Suprapubic skin (tissue), 4 donors: Measurements from ENCODE around the gene DYRK1B. TPM values are rescaled to one million over a fixed set of nuclear protein-coding genes. Genes with fewer than 3 reads are reported as not detected.
"Not testable (repeated sequence)": the region's sequence is repeated elsewhere in the genome, so short reads cannot be mapped to it uniquely, and the experiment has no call there.

Source experiments
- DNase-seq, 2 donors: peaks; one replicate each; pipeline ENCODE4 v3.0.0-alpha.2; 2019; ENCODE audit warnings: low spot score in 2 of 2
- H3K27ac ChIP-seq: fragments of 200-600 bp; sonication (generic); one replicate; pipeline ENCODE4 v1.5.1; 2019
- H3K27me3 ChIP-seq: fragments of 200-600 bp; sonication (generic); one replicate; pipeline ENCODE4 v1.5.1; 2019
- H3K36me3 ChIP-seq: fragments of 200-600 bp; sonication (generic); one replicate; pipeline ENCODE4 v1.5.1; 2019
- H3K4me1 ChIP-seq: fragments of 200-600 bp; sonication (generic); one replicate; pipeline ENCODE4 v1.5.1; 2019
- H3K4me3 ChIP-seq: fragments of 200-600 bp; sonication (generic); one replicate; pipeline ENCODE4 v1.5.1; 2019; ENCODE audit warnings: mild to moderate bottlenecking
- H3K9me3 ChIP-seq: fragments of 200-600 bp; sonication (generic); one replicate; pipeline ENCODE4 v1.5.1; 2019
- CTCF ChIP-seq, 2 donors: fragments of 200-600 bp in 1 of 2; fragments of 450-650 bp in 1 of 2; sonication (generic) in 1 of 2; IDR thresholded peaks; one replicate each; pipeline ENCODE4 v1.5.1; 2016 to 2019; ENCODE audit warnings: antibody characterized with exemption in 2 of 2, mild to moderate bottlenecking in 1 of 2, moderate library complexity in 1 of 2
- EP300 ChIP-seq: sonication (generic); formaldehyde crosslinking; IDR thresholded peaks from one replicate; pipeline ENCODE4 v1.6.1; 2017; ENCODE audit warnings: antibody characterized with exemption
- POLR2A ChIP-seq, 2 donors: fragments of 450-650 bp; IDR thresholded peaks; one replicate each; pipeline ENCODE4 v1.6.1; 2017; ENCODE audit warnings: antibody characterized with exemption in 2 of 2, mild to moderate bottlenecking in 2 of 2, moderate library complexity in 2 of 2
- POLR2AphosphoS5 ChIP-seq, 3 donors: sonication (generic); formaldehyde crosslinking; IDR thresholded peaks; one replicate each; pipeline ENCODE4 v1.6.1; 2017; ENCODE audit warnings: antibody characterized with exemption in 3 of 3
- WGBS: methylation state at CpG from one replicate; pipeline ENCODE4 v1.1.5; 2018; 5-methylcytosine and 5-hydroxymethylcytosine counted together
- total RNA-seq, 4 donors: library from RNA; depleted of rRNA; stranded (reverse); fragments of >200 nt; gene quantifications; one replicate each; pipeline ENCODE4 v1.1.0, GENCODE V29; 2016

Gene DYRK1B
- total RNA-seq, 4 donors from 2014 or later = 17.9 to 31.7 (median 24.2) TPM

GRCh38 chr19:39811064-39811463 lies 22.9 kb downstream of the DYRK1B start:
- no peak for DNase-seq
- Histone ChIP-seq H3K9me3 (no peaks in the 10 kb centered on the region), H3K4me1 (no peaks in the 10 kb centered on the region), H3K4me3 (no peak overlapping the region), H3K27me3 (no peaks in the 10 kb centered on the region), H3K36me3 (no peaks in the 10 kb centered on the region), H3K27ac (no peak overlapping the region)
- TF ChIP-seq POLR2A (IDR thresholded peaks at IDR 0.05) = no peak
- no peak for TF ChIP-seq EP300
- no peak for TF ChIP-seq CTCF (IDR thresholded peaks at IDR 0.05)
- no peak for TF ChIP-seq POLR2AphosphoS5 (IDR thresholded peaks at IDR 0.05)
- WGBS = 94% methylated on average over 4 of the region's 4 CpGs

GRCh38 chr19:39810424-39810823 lies 23.5 kb downstream of the DYRK1B start:
- Histone ChIP-seq H3K27ac (no peak overlapping the region), H3K4me1 (no peaks in the 10 kb centered on the region), H3K36me3 (no peaks in the 10 kb centered on the region), H3K27me3 (no peaks in the 10 kb centered on the region), H3K9me3 (no peaks in the 10 kb centered on the region), H3K4me3 (no peak overlapping the region)
- no peak for DNase-seq
- 86% methylated on average over 4 of the region's 4 CpGs for WGBS
- TF ChIP-seq POLR2AphosphoS5 (IDR thresholded peaks at IDR 0.05) = no peak
- no peak for TF ChIP-seq EP300
- TF ChIP-seq CTCF (IDR thresholded peaks at IDR 0.05) = no peak
- TF ChIP-seq POLR2A (IDR thresholded peaks at IDR 0.05) = no peak

- no peak for DNase-seq
- Histone ChIP-seq H3K27me3 (no peaks in the 10 kb centered on the region), H3K36me3 (no peaks in the 10 kb centered on the region), H3K27ac (no peak overlapping the region), H3K4me1 (no peaks in the 10 kb centered on the region), H3K9me3 (no peaks in the 10 kb centered on the region), H3K4me3 (no peak overlapping the region)
- 90% methylated on average over 4 of the region's 4 CpGs for WGBS
- TF ChIP-seq EP300 = no peak
- no peak for TF ChIP-seq CTCF (IDR thresholded peaks at IDR 0.05)
- TF ChIP-seq POLR2AphosphoS5 (IDR thresholded peaks at IDR 0.05) = no peak
- TF ChIP-seq POLR2A (IDR thresholded peaks at IDR 0.05) = no peak
Measured at GRCh38 chr19:39809368-39809767, 24.6 kb downstream of the DYRK1B start.

GRCh38 chr19:39808688-39809087 lies 25.3 kb downstream of the DYRK1B start:
- not testable (repeated sequence) for DNase-seq, H3K27me3 ChIP-seq, H3K36me3 ChIP-seq, H3K9me3 ChIP-seq, H3K4me3 ChIP-seq, H3K4me1 ChIP-seq, H3K27ac ChIP-seq
- WGBS = 65% methylated on average over 7 of the region's 7 CpGs

- WGBS = 77% methylated on average over 5 of the region's 5 CpGs
- TF ChIP-seq EP300 (no peak), CTCF (IDR thresholded peaks at IDR 0.05) (no peak), POLR2A (IDR thresholded peaks at IDR 0.05) (no peak), POLR2AphosphoS5 (IDR thresholded peaks at IDR 0.05) (no peak)
Measured at GRCh38 chr19:39807846-39808364, 26.1 kb downstream of the DYRK1B start.

GRCh38 chr19:39805104-39805503 lies 28.9 kb downstream of the DYRK1B start:
- WGBS = 49% methylated on average over 5 of the region's 5 CpGs
- Histone ChIP-seq H3K9me3 (no peaks in the 10 kb centered on the region), H3K27me3 (peaks cover 13% of the 10 kb centered on the region), H3K4me1 (no peaks in the 10 kb centered on the region), H3K36me3 (no peaks in the 10 kb centered on the region), H3K27ac (no peak overlapping the region), H3K4me3 (no peak overlapping the region)
- no peak for DNase-seq
- TF ChIP-seq CTCF (IDR thresholded peaks at IDR 0.05) = no peak
- no peak for TF ChIP-seq POLR2AphosphoS5 (IDR thresholded peaks at IDR 0.05)
- TF ChIP-seq POLR2A (IDR thresholded peaks at IDR 0.05) = no peak
- no peak for TF ChIP-seq EP300

More at GRCh38 chr19:39807846-39808364, 26.1 kb downstream of the DYRK1B start:
- no peak overlapping the region for H3K4me3 ChIP-seq
- DNase-seq = no peak
- no peaks in the 10 kb centered on the region for H3K4me1 ChIP-seq
- no peaks in the 10 kb centered on the region for H3K9me3 ChIP-seq
- H3K36me3 ChIP-seq = no peaks in the 10 kb centered on the region
- peaks cover 4% of the 10 kb centered on the region for H3K27me3 ChIP-seq
- H3K27ac ChIP-seq = no peak overlapping the region
